NCI-H1105 (cell line): ENCODE results near the gene MLN.
A peak's percentile ranks its signal among the peaks of the same experiment; 100 is the strongest.

Experiments
- DNase-seq: peaks from one replicate; lab custom pipeline; 2025; lab: John Stamatoyannopoulos, UW

The MLN gene

DNA sequence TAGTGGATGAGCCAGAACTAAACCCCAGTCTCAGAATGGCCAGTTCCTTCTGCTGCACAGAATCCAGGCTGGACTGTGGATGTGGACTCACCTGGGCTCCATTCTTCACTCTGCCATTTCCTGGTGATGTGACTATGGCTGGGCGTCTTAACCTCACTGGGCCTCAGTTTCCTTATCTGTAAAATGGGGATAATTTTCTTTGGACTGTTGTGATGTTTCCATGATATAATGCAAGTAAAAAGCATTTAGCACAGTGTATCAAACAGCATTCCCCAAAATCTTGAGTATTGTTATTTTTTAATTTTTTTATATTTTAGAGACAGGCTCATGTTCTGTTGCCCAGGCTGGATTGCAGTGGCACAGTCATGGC lies 51.2 kb downstream of the MLN start:
- no peak for DNase-seq

- DNase-seq, result peak; percentile 91
These were observed 51.8 kb downstream of the MLN start for GRCh38 chr6:33751771-33752645.

- no peak for DNase-seq
These were observed 53.4 kb downstream of the MLN start for GRCh38 chr6:33750244-33750991.

GRCh38 chr6:33749401-33749800 lies 54.4 kb downstream of the MLN start:
- DNase-seq, result no peak

GRCh38 chr6:33748841-33749240 lies 55.0 kb downstream of the MLN start:
- DNase-seq, result no peak

DNA sequence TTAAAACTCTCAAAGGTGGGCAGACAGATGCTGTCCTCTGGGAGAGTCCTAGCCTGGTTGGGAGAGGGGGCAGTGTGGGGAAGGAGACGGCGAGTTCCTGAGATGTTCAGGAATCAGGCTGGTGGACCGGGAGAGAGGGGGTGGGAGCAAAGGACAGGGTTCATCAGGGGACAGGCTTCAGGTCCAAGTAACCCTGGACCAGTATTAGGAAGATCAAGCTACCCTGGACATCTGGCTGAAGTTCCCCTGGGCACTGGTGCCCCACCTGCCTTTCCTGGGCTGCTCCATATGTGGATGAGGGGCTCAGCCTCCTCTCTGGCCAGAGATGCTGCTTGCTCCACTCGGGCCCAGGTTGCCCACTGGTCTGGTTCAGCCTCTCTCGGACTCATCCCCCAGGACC lies 56.0 kb downstream of the MLN start:
- DNase-seq, result no peak

DNA sequence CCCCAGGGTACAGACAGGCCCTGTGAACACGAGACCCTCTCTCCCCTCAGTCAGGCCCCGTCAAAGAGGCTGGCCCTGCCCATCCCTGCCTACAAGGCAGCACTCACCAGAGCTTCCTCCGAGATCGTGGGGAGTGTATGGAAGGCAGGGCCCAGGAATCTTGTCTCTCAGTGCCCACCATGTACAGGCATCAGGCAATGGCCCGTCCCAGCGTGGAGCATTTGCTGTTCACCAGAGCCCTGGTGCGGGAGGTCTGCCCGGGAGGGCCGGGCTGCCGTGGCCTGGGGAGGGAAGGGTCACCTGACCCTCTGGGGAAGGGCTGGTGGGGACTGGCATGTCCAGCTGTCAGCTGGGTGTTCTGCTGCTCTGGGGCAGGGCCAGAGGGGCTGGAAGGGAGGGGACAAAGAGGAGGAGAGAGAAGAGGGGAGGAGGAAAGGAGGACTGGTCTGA lies 57.1 kb downstream of the MLN start, which contains the start of gene IP6K3:
IP6K3 (minus strand) TSS at position 255 of the 450 bp plus-strand sequence. CDS start 11,429 bp downstream, outside the sequence.
- DNase-seq, result no peak

DNA sequence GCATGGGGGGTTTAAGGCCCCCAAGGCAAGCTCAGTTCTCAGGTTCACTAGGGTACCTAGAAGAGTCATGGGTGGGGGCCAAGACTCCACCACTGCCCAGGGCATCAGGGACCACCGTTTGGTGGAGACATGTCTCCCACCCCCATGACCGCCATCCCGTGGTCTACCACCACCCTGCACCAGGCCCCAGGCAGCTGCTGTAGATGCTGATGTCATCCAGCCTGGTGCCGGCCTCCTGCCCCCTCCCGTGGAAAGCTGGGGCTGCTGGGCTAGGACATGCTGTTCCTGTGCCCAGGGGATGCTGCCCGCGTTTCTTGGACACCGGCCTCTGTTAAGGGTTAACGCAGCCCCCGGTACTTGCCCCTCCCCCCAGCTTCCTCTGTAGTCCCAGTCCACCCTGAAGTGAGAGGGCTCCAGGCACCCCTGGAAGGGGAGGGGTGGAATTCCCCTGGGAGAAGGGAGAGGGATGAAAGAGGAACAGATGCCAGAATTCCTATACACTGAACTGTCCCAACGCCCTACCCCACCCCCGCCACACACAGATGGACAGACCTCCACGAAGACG lies 57.7 kb downstream of the MLN start:
- no peak for DNase-seq

DNA sequence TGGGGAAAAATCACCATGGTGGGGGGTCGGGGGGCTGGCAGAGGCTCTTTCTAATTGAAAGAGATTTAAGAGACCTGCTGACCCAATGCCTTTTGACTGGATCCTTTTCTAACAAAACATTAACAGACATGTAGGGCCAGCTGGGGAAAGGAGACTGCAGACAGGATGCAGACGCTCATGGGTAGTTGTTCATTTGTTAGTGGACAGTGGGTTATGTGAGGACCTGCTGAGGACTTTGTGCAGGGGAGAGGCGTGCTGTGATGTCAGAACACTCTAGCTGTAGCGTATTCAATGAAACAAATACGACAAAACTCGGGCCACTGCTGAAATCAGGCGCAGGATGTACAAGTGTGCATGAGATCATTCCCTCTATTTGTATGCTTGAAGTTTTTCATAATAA lies 58.3 kb downstream of the MLN start:
- no peak for DNase-seq

GRCh38 chr6:33744895-33745546 lies 58.8 kb downstream of the MLN start:
- peak; percentile 33 for DNase-seq
